IPS-18a (cell line): ENCODE results near the gene FLT3.
"Not testable (repeated sequence)": the region's sequence is repeated elsewhere in the genome, so short reads cannot be mapped to it uniquely, and the experiment has no call there.

ENCODE experiments used
- H3K27ac ChIP-seq: one replicate; pipeline ENCODE4 v1.5.1; 2013; ENCODE audit warnings: low read length
- H3K27me3 ChIP-seq: one replicate; pipeline ENCODE4 v1.6.1; 2013; ENCODE audit warnings: mild to moderate bottlenecking, low read length; ENCODE audit not compliant: control insufficient read depth, insufficient read depth
- H3K36me3 ChIP-seq: one replicate; pipeline ENCODE4 v1.6.1; 2013; ENCODE audit warnings: low read depth, low read length; ENCODE audit not compliant: control insufficient read depth
- H3K4me1 ChIP-seq: one replicate; pipeline ENCODE4 v1.6.1; 2013; ENCODE audit warnings: low read depth, low read length; ENCODE audit not compliant: control insufficient read depth
- H3K4me3 ChIP-seq: one replicate; pipeline ENCODE4 v1.5.1; 2013; ENCODE audit warnings: low read length
- H3K9ac ChIP-seq: one replicate; pipeline ENCODE4 v1.6.1; 2013; ENCODE audit warnings: mild to moderate bottlenecking, low read length, moderate library complexity
- H3K9me3 ChIP-seq: one replicate; pipeline ENCODE4 v1.6.1; 2013; ENCODE audit warnings: low read depth, low read length; ENCODE audit not compliant: control insufficient read depth

The FLT3 gene

GRCh38 chr13:28129911-28130693 is 29.7 kb upstream of the FLT3 start:
- Histone ChIP-seq H3K4me1 (no peaks in the 10 kb centered on the region), H3K9me3 (no peaks in the 10 kb centered on the region), H3K27ac (no peak overlapping the region), H3K36me3 (no peaks in the 10 kb centered on the region), H3K27me3 (no peaks in the 10 kb centered on the region), H3K4me3 (no peak overlapping the region), H3K9ac (no peak overlapping the region)

- Histone ChIP-seq H3K36me3 (no peaks in the 10 kb centered on the region), H3K9me3 (no peaks in the 10 kb centered on the region), H3K9ac (no peak overlapping the region), H3K4me3 (no peak overlapping the region), H3K27me3 (no peaks in the 10 kb centered on the region), H3K27ac (no peak overlapping the region), H3K4me1 (no peaks in the 10 kb centered on the region)
Observed at GRCh38 chr13:28128926-28129325, 28.6 kb upstream of the FLT3 start.

GRCh38 chr13:28128030-28128429 is 27.7 kb upstream of the FLT3 start:
- Histone ChIP-seq H3K27ac (no peak overlapping the region), H3K9ac (no peak overlapping the region), H3K36me3 (no peaks in the 10 kb centered on the region), H3K4me1 (no peaks in the 10 kb centered on the region), H3K9me3 (no peaks in the 10 kb centered on the region), H3K4me3 (no peak overlapping the region), H3K27me3 (no peaks in the 10 kb centered on the region)

- Histone ChIP-seq H3K4me3 (no peak overlapping the region), H3K27me3 (no peaks in the 10 kb centered on the region), H3K36me3 (no peaks in the 10 kb centered on the region), H3K4me1 (no peaks in the 10 kb centered on the region), H3K9me3 (no peaks in the 10 kb centered on the region), H3K27ac (no peak overlapping the region), H3K9ac (no peak overlapping the region)
Observed at GRCh38 chr13:28121224-28121623, 20.8 kb upstream of the FLT3 start.

GRCh38 chr13:28120317-28120716 is 19.9 kb upstream of the FLT3 start:
- Histone ChIP-seq H3K27ac (no peak overlapping the region), H3K9ac (no peak overlapping the region), H3K9me3 (no peaks in the 10 kb centered on the region), H3K4me3 (no peak overlapping the region), H3K4me1 (no peaks in the 10 kb centered on the region), H3K36me3 (no peaks in the 10 kb centered on the region), H3K27me3 (no peaks in the 10 kb centered on the region)

GRCh38 chr13:28117689-28118377 is 17.5 kb upstream of the FLT3 start:
- Histone ChIP-seq H3K4me3 (no peak overlapping the region), H3K9me3 (no peaks in the 10 kb centered on the region), H3K4me1 (no peaks in the 10 kb centered on the region), H3K27me3 (no peaks in the 10 kb centered on the region), H3K9ac (no peak overlapping the region), H3K36me3 (no peaks in the 10 kb centered on the region), H3K27ac (no peak overlapping the region)

GRCh38 chr13:28116736-28117135 is 16.4 kb upstream of the FLT3 start:
- H3K36me3 ChIP-seq = no peaks in the 10 kb centered on the region
- no peak overlapping the region for H3K4me3 ChIP-seq
- H3K27ac ChIP-seq = no peak overlapping the region
- no peak overlapping the region for H3K9ac ChIP-seq
- H3K27me3 ChIP-seq = no peaks in the 10 kb centered on the region
- H3K4me1 ChIP-seq = no peaks in the 10 kb centered on the region
- H3K9me3 ChIP-seq = no peaks in the 10 kb centered on the region

GRCh38 chr13:28110414-28110813 is 10.0 kb upstream of the FLT3 start:
- H3K27ac ChIP-seq = no peak overlapping the region
- H3K4me3 ChIP-seq = no peak overlapping the region
- H3K9me3 ChIP-seq = no peaks in the 10 kb centered on the region
- H3K27me3 ChIP-seq = no peaks in the 10 kb centered on the region
- no peaks in the 10 kb centered on the region for H3K36me3 ChIP-seq
- H3K4me1 ChIP-seq = no peaks in the 10 kb centered on the region
- no peak overlapping the region for H3K9ac ChIP-seq

GRCh38 chr13:28106976-28107375 is 6.6 kb upstream of the FLT3 start:
- no peak overlapping the region for H3K4me3 ChIP-seq
- H3K36me3 ChIP-seq = no peaks in the 10 kb centered on the region
- H3K27ac ChIP-seq = no peak overlapping the region
- H3K27me3 ChIP-seq = peaks cover 4% of the 10 kb centered on the region
- no peak overlapping the region for H3K9ac ChIP-seq
- no peaks in the 10 kb centered on the region for H3K9me3 ChIP-seq
- no peaks in the 10 kb centered on the region for H3K4me1 ChIP-seq

- H3K9ac ChIP-seq, H3K4me3 ChIP-seq, H3K4me1 ChIP-seq, H3K27ac ChIP-seq, H3K36me3 ChIP-seq, H3K9me3 ChIP-seq: not testable (repeated sequence)
- H3K27me3 ChIP-seq = peaks cover 55% of the 10 kb centered on the region
Observed at GRCh38 chr13:28101886-28102285, 1.5 kb upstream of the FLT3 start.

GRCh38 chr13:28099396-28100149 is 803 bp downstream of the FLT3 start:
- peaks cover 3% of the 10 kb centered on the region for H3K9me3 ChIP-seq
- no peaks in the 10 kb centered on the region for H3K36me3 ChIP-seq
- peak overlapping the region; percentile 67 for H3K4me3 ChIP-seq
- no peak overlapping the region for H3K27ac ChIP-seq
- peaks cover 57% of the 10 kb centered on the region for H3K27me3 ChIP-seq
- peak overlapping the region; percentile 36 for H3K9ac ChIP-seq
- H3K4me1 ChIP-seq = peaks cover 5% of the 10 kb centered on the region
